SH-SY5Y (cell line): ENCODE results near the gene MYO1D.

Experiments
- GATA2 ChIP-seq: IDR thresholded peaks from 2 replicates; pipeline ENCODE4 v1.6.1; 2011; ENCODE audit warnings: mild to moderate bottlenecking, low read depth, low read length
- GATA3 ChIP-seq: IDR thresholded peaks from 2 replicates; pipeline ENCODE4 v1.6.1; 2011; ENCODE audit warnings: low read depth, mild to moderate bottlenecking, low read length, moderate library complexity

GRCh38 chr17:32631341-32632096, 245.4 kb downstream of the MYO1D start:
- TF ChIP-seq GATA2 (no peak), GATA3 (no peak)
